ENCODE measurements around the gene C1GALT1C1L.
"Not testable (repeated sequence)": the region's sequence is repeated elsewhere in the genome, so short reads cannot be mapped to it uniquely, and the experiment has no call there.

C1GALT1C1L gene

DNA sequence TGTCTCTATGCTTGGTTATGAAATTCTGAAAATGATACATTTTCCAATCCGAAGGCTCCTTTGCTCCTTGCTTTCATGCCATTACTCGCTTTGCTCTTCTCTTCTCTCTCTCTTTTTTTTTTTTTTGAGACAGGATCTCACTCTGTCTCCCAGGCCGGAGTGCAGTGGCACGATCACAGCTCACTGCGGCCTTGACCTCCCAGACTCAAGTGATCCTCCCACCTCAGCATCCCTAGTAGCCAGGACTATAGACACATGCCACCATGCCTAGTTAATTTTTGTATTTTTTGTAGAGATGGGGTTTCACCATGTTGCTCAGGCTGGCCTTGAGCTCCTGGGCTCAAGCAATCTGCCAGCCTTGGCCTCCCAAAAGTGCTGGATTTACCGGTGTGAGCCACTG is 21.9 kb upstream of the C1GALT1C1L start:
- H3K27ac ChIP-seq (ENCODE audit: insufficient read depth in 1 of 2, low read depth in 1 of 2, low read length in 2 of 2, poor library complexity in 1 of 2, severe bottlenecking in 2 of 2); H3K4me3 ChIP-seq (ENCODE audit: control insufficient read depth in 1 of 7, extremely low read depth in 1 of 7, insufficient read depth in 4 of 7, low read depth in 2 of 7, low read length in 6 of 7); H3K27me3 ChIP-seq (replicated peaks in 2 of 5; ENCODE audit: control insufficient read depth in 4 of 5, insufficient read depth in 5 of 5, low read length in 4 of 5); H3K9me3 ChIP-seq (ENCODE audit: control extremely low read depth in 1 of 5, control insufficient read depth in 4 of 5, insufficient read depth in 2 of 5, low read depth in 1 of 5, low read length in 4 of 5); H3K36me3 ChIP-seq (ENCODE audit: control insufficient read depth in 4 of 4, insufficient read depth in 4 of 4, low read length in 3 of 4); H3K4me1 ChIP-seq (ENCODE audit: control extremely low read depth in 1 of 4, control insufficient read depth in 4 of 4, insufficient read depth in 4 of 4, low read length in 3 of 4); CTCF ChIA-PET; DNase-seq: not testable (repeated sequence)
- POLR2A ChIA-PET: interaction anchor here (0.6 kb wide), 1 partner anchor 9 kb away, joined by 3 read pairs; no protein-coding TSS in a partner anchor
- 80% methylated on average over 5 of the region's 6 CpGs for WGBS (ENCODE audit: insufficient coverage)

DNA sequence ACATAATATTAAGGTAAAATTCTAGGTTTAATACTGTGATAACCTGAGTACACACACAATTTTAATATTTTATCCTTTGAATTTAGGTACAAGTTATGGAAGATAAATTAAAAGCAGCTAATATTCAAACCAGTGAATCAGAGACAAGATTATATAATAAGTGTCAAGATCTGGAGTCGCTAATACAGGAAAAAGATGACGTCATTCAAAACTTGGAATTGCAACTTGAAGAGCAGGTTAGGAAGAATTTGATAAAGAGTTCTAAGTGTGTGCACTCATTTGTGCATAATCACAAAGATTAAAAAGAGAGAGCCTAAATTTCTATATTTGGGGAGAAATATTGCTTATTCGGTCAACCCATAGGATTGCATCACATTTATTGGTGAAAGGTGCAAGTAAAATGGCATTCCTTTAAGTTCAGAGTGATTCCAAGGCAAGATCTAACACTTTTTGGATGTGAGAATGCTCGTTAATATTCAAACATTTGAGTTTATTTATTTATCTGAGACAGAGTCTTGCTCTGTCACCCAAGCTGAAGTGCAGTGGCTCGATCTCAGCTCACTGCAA is 16.3 kb upstream of the C1GALT1C1L start:
- POLR2A ChIA-PET: no interaction called here
- Histone ChIP-seq H3K27ac (ENCODE audit: insufficient read depth in 1 of 2, low read depth in 1 of 2, low read length in 2 of 2, poor library complexity in 1 of 2, severe bottlenecking in 2 of 2) (no peak overlapping the region), H3K27me3 (replicated peaks in 2 of 5; ENCODE audit: control insufficient read depth in 4 of 5, insufficient read depth in 5 of 5, low read length in 4 of 5) (peaks cover 0 to 3% (median 0%) of the 10 kb centered on the region in 5 experiments), H3K36me3 (ENCODE audit: control insufficient read depth in 4 of 4, insufficient read depth in 4 of 4, low read length in 3 of 4) (no peaks in the 10 kb centered on the region), H3K4me1 (ENCODE audit: control extremely low read depth in 1 of 4, control insufficient read depth in 4 of 4, insufficient read depth in 4 of 4, low read length in 3 of 4) (no peaks in the 10 kb centered on the region), H3K4me3 (ENCODE audit: control insufficient read depth in 1 of 7, extremely low read depth in 1 of 7, insufficient read depth in 4 of 7, low read depth in 2 of 7, low read length in 6 of 7) (no peak overlapping the region), H3K9me3 (ENCODE audit: control extremely low read depth in 1 of 5, control insufficient read depth in 4 of 5, insufficient read depth in 2 of 5, low read depth in 1 of 5, low read length in 4 of 5) (no peaks in the 10 kb centered on the region)
- 95% methylated on average over 4 of the region's 5 CpGs for WGBS (ENCODE audit: insufficient coverage)
- CTCF ChIA-PET: no interaction called here
- no peak for DNase-seq

DNA sequence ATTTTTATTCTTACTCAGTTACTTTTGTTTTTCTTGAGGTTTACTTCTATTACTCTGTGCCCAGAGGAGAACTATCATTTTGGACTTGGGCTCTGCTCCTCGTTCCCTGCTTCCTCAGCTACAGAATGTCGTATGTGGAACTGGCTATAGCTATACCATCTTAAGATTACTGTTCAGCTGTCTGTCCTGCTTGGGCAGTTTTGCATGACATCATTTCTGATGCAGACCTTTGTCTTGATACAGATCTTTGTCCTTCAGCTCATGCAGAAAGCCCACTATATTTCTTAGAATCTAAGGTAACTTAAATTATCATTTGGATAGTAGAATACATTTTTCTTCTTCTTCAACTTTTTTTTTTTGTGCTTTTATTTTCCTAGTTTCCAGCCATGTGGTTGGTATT is 13.8 kb upstream of the C1GALT1C1L start:
- CTCF ChIA-PET: no interaction called here
- 100% methylated on average over 2 of the region's 2 CpGs for WGBS (ENCODE audit: insufficient coverage)
- H3K4me3 ChIP-seq (ENCODE audit: control insufficient read depth in 1 of 7, extremely low read depth in 1 of 7, insufficient read depth in 4 of 7, low read depth in 2 of 7, low read length in 6 of 7): no peak overlapping the region
- no peak for DNase-seq
- peaks cover 0 to 3% (median 0%) of the 10 kb centered on the region in 4 experiments for H3K4me1 ChIP-seq (ENCODE audit: control extremely low read depth in 1 of 4, control insufficient read depth in 4 of 4, insufficient read depth in 4 of 4, low read length in 3 of 4)
- peaks cover 0 to 3% (median 0%) of the 10 kb centered on the region in 5 experiments for H3K27me3 ChIP-seq (replicated peaks in 2 of 5; ENCODE audit: control insufficient read depth in 4 of 5, insufficient read depth in 5 of 5, low read length in 4 of 5)
- H3K27ac ChIP-seq (ENCODE audit: insufficient read depth in 1 of 2, low read depth in 1 of 2, low read length in 2 of 2, poor library complexity in 1 of 2, severe bottlenecking in 2 of 2): no peak overlapping the region
- H3K9me3 ChIP-seq (ENCODE audit: control extremely low read depth in 1 of 5, control insufficient read depth in 4 of 5, insufficient read depth in 2 of 5, low read depth in 1 of 5, low read length in 4 of 5): no peaks in the 10 kb centered on the region
- H3K36me3 ChIP-seq (ENCODE audit: control insufficient read depth in 4 of 4, insufficient read depth in 4 of 4, low read length in 3 of 4): no peaks in the 10 kb centered on the region
- POLR2A ChIA-PET: no interaction called here

DNA sequence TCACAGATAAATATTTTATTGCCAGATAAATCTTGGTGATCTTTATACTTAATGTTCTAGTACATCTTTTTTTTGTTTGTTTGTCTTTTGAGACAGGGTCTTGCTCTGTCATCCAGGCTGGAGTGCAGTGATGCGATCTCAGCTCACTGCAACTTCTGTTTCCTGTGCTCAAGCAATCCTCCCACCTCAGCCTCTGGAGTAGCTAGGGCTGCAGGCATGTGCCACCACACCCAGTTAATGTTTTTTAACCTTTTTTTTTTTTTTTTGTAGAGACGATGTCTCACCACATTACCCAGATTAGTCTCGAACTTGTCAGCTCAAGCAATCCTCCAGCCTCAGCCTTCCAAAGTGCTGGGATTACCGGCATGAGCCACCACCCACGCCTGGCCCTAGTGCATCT is 9.1 kb upstream of the C1GALT1C1L start:
- Histone ChIP-seq H3K36me3 (ENCODE audit: control insufficient read depth in 4 of 4, insufficient read depth in 4 of 4, low read length in 3 of 4) (no peaks in the 10 kb centered on the region), H3K9me3 (ENCODE audit: control extremely low read depth in 1 of 5, control insufficient read depth in 4 of 5, insufficient read depth in 2 of 5, low read depth in 1 of 5, low read length in 4 of 5) (no peaks in the 10 kb centered on the region), H3K4me3 (ENCODE audit: control insufficient read depth in 1 of 7, extremely low read depth in 1 of 7, insufficient read depth in 4 of 7, low read depth in 2 of 7, low read length in 6 of 7) (no peak overlapping the region), H3K4me1 (ENCODE audit: control extremely low read depth in 1 of 4, control insufficient read depth in 4 of 4, insufficient read depth in 4 of 4, low read length in 3 of 4) (peaks cover 0 to 3% (median 0%) of the 10 kb centered on the region in 4 experiments), H3K27ac (ENCODE audit: insufficient read depth in 1 of 2, low read depth in 1 of 2, low read length in 2 of 2, poor library complexity in 1 of 2, severe bottlenecking in 2 of 2) (no peak overlapping the region), H3K27me3 (replicated peaks in 2 of 5; ENCODE audit: control insufficient read depth in 4 of 5, insufficient read depth in 5 of 5, low read length in 4 of 5) (peaks cover 0 to 6% (median 0%) of the 10 kb centered on the region in 5 experiments)
- CTCF ChIA-PET: no interaction called here
- WGBS (ENCODE audit: insufficient coverage): 67% methylated on average over 1 of the region's 5 CpGs
- peak in 2 of 3 donors; percentile 27 to 46 for DNase-seq
- POLR2A ChIA-PET: no interaction called here

DNA sequence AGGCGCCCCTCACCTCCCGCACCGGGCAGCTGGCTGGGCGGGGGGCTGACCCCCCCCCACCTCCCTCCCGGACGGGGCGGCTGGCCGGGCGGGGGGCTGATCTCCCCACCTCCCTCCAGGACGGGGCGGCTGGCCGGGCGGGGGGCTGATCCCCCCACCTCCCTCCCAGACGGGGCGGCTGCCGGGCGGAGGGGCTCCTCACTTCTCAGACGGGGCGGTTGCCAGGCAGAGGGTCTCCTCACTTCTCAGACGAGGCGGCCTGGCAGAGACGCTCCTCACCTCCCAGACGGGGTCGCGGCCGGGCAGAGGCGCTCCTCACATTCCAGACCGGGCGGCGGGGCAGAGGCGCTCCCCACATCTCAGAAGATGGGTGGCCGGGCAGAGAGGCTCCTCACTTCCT is 1.6 kb upstream of the C1GALT1C1L start:
- H3K4me1 ChIP-seq (ENCODE audit: control extremely low read depth in 1 of 4, control insufficient read depth in 4 of 4, insufficient read depth in 4 of 4, low read length in 3 of 4); H3K9me3 ChIP-seq (ENCODE audit: control extremely low read depth in 1 of 5, control insufficient read depth in 4 of 5, insufficient read depth in 2 of 5, low read depth in 1 of 5, low read length in 4 of 5); H3K4me3 ChIP-seq (ENCODE audit: control insufficient read depth in 1 of 7, extremely low read depth in 1 of 7, insufficient read depth in 4 of 7, low read depth in 2 of 7, low read length in 6 of 7); H3K27ac ChIP-seq (ENCODE audit: insufficient read depth in 1 of 2, low read depth in 1 of 2, low read length in 2 of 2, poor library complexity in 1 of 2, severe bottlenecking in 2 of 2); DNase-seq; CTCF ChIA-PET; H3K27me3 ChIP-seq (replicated peaks in 2 of 5; ENCODE audit: control insufficient read depth in 4 of 5, insufficient read depth in 5 of 5, low read length in 4 of 5); POLR2A ChIA-PET; H3K36me3 ChIP-seq (ENCODE audit: control insufficient read depth in 4 of 4, insufficient read depth in 4 of 4, low read length in 3 of 4): not testable (repeated sequence)
- no CpG with 5 or more reads among the region's 32 CpGs for WGBS (ENCODE audit: insufficient coverage)

DNA sequence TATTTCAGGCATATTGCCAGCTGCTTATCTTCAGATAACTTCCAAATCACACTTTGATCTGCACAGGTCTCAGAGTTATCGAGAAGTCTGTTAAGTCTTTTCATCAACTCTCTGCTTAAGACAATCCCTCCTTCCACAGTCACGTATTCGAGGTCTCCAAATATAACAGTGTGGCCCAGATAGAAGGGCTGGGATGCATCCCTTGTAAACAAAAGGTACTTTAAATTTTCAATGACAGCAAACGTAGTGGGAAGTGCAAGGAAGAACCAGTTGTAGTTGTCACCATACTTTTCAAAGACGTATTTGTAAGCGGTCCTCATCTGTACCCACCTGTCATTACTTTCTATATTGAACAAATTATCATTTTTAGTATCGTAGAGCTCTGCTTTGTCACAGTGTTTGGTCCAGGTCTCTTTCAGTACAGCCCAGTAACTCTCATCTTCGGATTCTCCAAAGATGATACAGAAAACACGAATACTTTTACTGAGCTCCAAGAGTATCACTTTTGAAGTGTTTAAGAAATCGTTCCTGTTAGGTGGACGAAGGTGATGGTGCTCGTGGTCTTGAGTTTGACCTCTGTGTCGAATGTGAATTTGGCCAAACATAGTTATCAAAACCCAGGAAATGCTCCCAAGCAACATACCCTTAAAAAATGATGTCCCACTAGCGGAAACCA is 445 bp downstream of the C1GALT1C1L start:
- Histone ChIP-seq H3K36me3 (ENCODE audit: control insufficient read depth in 4 of 4, insufficient read depth in 4 of 4, low read length in 3 of 4) (no peaks in the 10 kb centered on the region), H3K4me3 (ENCODE audit: control insufficient read depth in 1 of 7, extremely low read depth in 1 of 7, insufficient read depth in 4 of 7, low read depth in 2 of 7, low read length in 6 of 7) (peak overlapping the region; percentile 38 to 81 (median 65)), H3K27ac (ENCODE audit: insufficient read depth in 1 of 2, low read depth in 1 of 2, low read length in 2 of 2, poor library complexity in 1 of 2, severe bottlenecking in 2 of 2) (no peak overlapping the region), H3K27me3 (replicated peaks in 2 of 5; ENCODE audit: control insufficient read depth in 4 of 5, insufficient read depth in 5 of 5, low read length in 4 of 5) (no peaks in the 10 kb centered on the region), H3K9me3 (ENCODE audit: control extremely low read depth in 1 of 5, control insufficient read depth in 4 of 5, insufficient read depth in 2 of 5, low read depth in 1 of 5, low read length in 4 of 5) (peaks cover 0 to 7% (median 0%) of the 10 kb centered on the region in 5 experiments), H3K4me1 (ENCODE audit: control extremely low read depth in 1 of 4, control insufficient read depth in 4 of 4, insufficient read depth in 4 of 4, low read length in 3 of 4) (peaks cover 0 to 6% (median 5%) of the 10 kb centered on the region in 4 experiments)
- DNase-seq: peak in 1 of 3 donors; percentile 5
- ChIA-PET POLR2A (no interaction called here), CTCF (no interaction called here)
- 63% methylated on average over 10 of the region's 14 CpGs for WGBS (ENCODE audit: insufficient coverage)

DNA sequence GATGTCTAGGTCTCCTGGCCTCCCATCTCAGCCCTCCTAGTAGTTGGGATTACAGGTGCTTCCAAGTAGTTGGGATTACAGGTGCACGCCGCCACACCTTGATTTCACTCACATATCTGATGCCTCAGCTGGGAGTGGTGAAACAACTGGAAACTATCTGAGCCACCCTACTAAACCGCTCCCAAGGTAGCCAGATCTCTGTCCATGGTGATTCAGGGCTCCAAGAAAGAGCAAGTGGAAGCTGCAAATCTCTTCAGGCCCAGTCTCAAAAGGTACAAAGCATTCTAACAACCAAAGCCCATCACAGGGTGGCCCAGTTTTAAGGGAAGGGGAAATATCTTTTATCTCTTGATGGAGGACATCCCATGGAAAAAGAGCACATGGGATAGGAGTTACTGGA is 19.0 kb downstream of the C1GALT1C1L start:
- no peaks in the 10 kb centered on the region for H3K36me3 ChIP-seq (ENCODE audit: control insufficient read depth in 4 of 4, insufficient read depth in 4 of 4, low read length in 3 of 4)
- H3K9me3 ChIP-seq (ENCODE audit: control extremely low read depth in 1 of 5, control insufficient read depth in 4 of 5, insufficient read depth in 2 of 5, low read depth in 1 of 5, low read length in 4 of 5): no peaks in the 10 kb centered on the region
- H3K27me3 ChIP-seq (replicated peaks in 2 of 5; ENCODE audit: control insufficient read depth in 4 of 5, insufficient read depth in 5 of 5, low read length in 4 of 5): no peaks in the 10 kb centered on the region
- ChIA-PET POLR2A (no interaction called here), CTCF (no interaction called here)
- DNase-seq: no peak
- WGBS (ENCODE audit: insufficient coverage): 90% methylated on average over 3 of the region's 3 CpGs
- no peak overlapping the region for H3K4me3 ChIP-seq (ENCODE audit: control insufficient read depth in 1 of 7, extremely low read depth in 1 of 7, insufficient read depth in 4 of 7, low read depth in 2 of 7, low read length in 6 of 7)
- no peaks in the 10 kb centered on the region for H3K4me1 ChIP-seq (ENCODE audit: control extremely low read depth in 1 of 4, control insufficient read depth in 4 of 4, insufficient read depth in 4 of 4, low read length in 3 of 4)
- no peak overlapping the region for H3K27ac ChIP-seq (ENCODE audit: insufficient read depth in 1 of 2, low read depth in 1 of 2, low read length in 2 of 2, poor library complexity in 1 of 2, severe bottlenecking in 2 of 2)

Measured in common myeloid progenitor, CD34-positive (primary cell).